ENCODE data around the gene AGPAT4. TPM values are rescaled to one million over a fixed set of nuclear protein-coding genes. Genes with fewer than 3 reads are reported as not detected.

The AGPAT4 gene
- total and polyA plus RNA-seq, 2 of the 4 experiments (the other 2 are of a cell fraction): 3.6 to 3.8 TPM

DNA sequence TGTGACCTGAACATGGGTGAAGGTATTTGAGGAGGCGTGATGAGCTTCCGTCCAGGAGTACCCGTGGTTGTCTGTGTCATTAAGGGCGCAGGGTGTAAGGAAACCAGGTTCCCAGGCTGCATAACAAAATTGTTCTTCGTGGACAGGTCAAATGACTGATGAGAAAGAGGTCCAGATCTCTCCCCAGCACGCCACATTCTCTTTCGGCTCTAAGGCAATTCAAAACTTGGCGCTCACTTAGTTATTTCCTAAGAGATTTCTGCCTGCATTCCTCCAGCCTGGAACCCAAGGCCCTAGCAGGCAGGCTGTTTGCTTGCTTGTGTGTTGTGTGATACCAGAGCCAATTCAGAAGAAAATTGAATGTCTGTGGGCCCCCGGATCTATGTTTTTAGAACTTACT is 139.9 kb downstream of the AGPAT4 start:
- DNase-seq (no peak), ATAC-seq (ENCODE audit: low read depth) (no peak)
- H3K79me1 ChIP-seq (ENCODE audit: low read depth in 1 of 2, low read length in 2 of 2): no peaks in the 10 kb centered on the region; a peak in 1 of 4 replicates
- no peaks in the 10 kb centered on the region for H3K9me3 ChIP-seq (ENCODE audit: control insufficient read depth, insufficient read depth, low read length)
- H2BK15ac ChIP-seq (ENCODE audit: low read depth, low read length): no peak overlapping the region
- no peak overlapping the region for H3K4me3 ChIP-seq (ENCODE audit: insufficient read depth, low read depth, low read length)
- dilution Hi-C loops (cut with HindIII; ENCODE audit: low sequenced_read_pairs, unreplicated experiment): no loop called here
- in situ Hi-C loops (cut with MboI; ENCODE audit: low sequenced_read_pairs): no loop called here
- H2AK5ac ChIP-seq (ENCODE audit: low read depth, low read length): no peak overlapping the region
- no peak overlapping the region for H4K5ac ChIP-seq (ENCODE audit: low read depth, low read length)
- H3K27me3 ChIP-seq (ENCODE audit: control insufficient read depth, insufficient read depth, low read length): no peaks in the 10 kb centered on the region
- no peak overlapping the region for H2BK20ac ChIP-seq (ENCODE audit: low read depth, low read length)
- H3K14ac ChIP-seq (replicated peaks; ENCODE audit: low read depth, low read length): no peak overlapping the region
- H3K18ac ChIP-seq (ENCODE audit: low read depth, low read length): no peak overlapping the region
- H3K4ac ChIP-seq (ENCODE audit: low read depth, low read length): no peak overlapping the region
- peaks cover 2% of the 10 kb centered on the region for H3K9me1 ChIP-seq (ENCODE audit: insufficient read depth, low read length)
- no TSS peak for BruUV-seq (replicated peaks)
- no peak overlapping the region for H4K91ac ChIP-seq (ENCODE audit: insufficient read depth, low read depth, low read length)
- H3K4me2 ChIP-seq (ENCODE audit: low read depth, low read length): no peak overlapping the region
- no peak overlapping the region for H2BK120ac ChIP-seq (ENCODE audit: low read depth, low read length)
- H3K9ac ChIP-seq (ENCODE audit: low read depth, low read length): no peak overlapping the region
- H4K20me1 ChIP-seq (ENCODE audit: insufficient read depth, low read length): no peaks in the 10 kb centered on the region; the same call in 1 of the 2 replicates
- H3K27ac ChIP-seq (ENCODE audit: insufficient read depth, low read length): no peak overlapping the region
- H2AFZ ChIP-seq (replicated peaks; ENCODE audit: low read length, poor library complexity): no peak overlapping the region
- POLR2A ChIA-PET (ENCODE audit: unreplicated experiment): no interaction called here
- TF ChIP-seq, protein P1, sequence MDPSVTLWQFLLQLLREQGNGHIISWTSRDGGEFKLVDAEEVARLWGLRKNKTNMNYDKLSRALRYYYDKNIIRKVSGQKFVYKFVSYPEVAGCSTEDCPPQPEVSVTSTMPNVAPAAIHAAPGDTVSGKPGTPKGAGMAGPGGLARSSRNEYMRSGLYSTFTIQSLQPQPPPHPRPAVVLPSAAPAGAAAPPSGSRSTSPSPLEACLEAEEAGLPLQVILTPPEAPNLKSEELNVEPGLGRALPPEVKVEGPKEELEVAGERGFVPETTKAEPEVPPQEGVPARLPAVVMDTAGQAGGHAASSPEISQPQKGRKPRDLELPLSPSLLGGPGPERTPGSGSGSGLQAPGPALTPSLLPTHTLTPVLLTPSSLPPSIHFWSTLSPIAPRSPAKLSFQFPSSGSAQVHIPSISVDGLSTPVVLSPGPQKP (IDR thresholded peaks at IDR 0.05; ENCODE audit: borderline replicate concordance, low read depth, low read length): no peak
- no peak overlapping the region for H2AK9ac ChIP-seq (replicated peaks; ENCODE audit: low read depth, low read length, poor library complexity)
- no peak overlapping the region for H2BK5ac ChIP-seq (ENCODE audit: low read depth, low read length, poor library complexity, severe bottlenecking)
- no CpG with 5 or more reads among the region's 9 CpGs for WGBS, 2 experiments (ENCODE audit: extremely low coverage in 2 of 2, insufficient read length in 1 of 2)
- CTCF ChIA-PET: no interaction called here
- H3K4me1 ChIP-seq (ENCODE audit: control insufficient read depth, insufficient read depth, low read length): no peaks in the 10 kb centered on the region
- H4K8ac ChIP-seq (ENCODE audit: low read depth in 2 of 2, low read length in 2 of 2): no peak overlapping the region
- intact Hi-C loops (cut with micrococcal nuclease): no loop called here
- H3K23ac ChIP-seq (ENCODE audit: low read depth, low read length): no peak overlapping the region
- H3K56ac ChIP-seq (ENCODE audit: extremely low read depth, insufficient read depth, low read length): no peak overlapping the region
- peaks cover 24% of the 10 kb centered on the region for H3K36me3 ChIP-seq (ENCODE audit: control insufficient read depth, insufficient read depth, low read length)
